AG04450 (cell line): ENCODE results near the gene ATP5PD. TPM values are rescaled to one million over a fixed set of nuclear protein-coding genes. Genes with fewer than 3 reads are reported as not detected.

Experiments
- CTCF ChIA-PET: fragments of 300-600, 350-600 bp; formaldehyde crosslinking; extraction: SDS; loops from one replicate; lab custom pipeline; 2022; ENCODE audit warnings: antibody characterized with exemption, inconsistent platforms; lab: Charles Lee
- POLR2A ChIA-PET: fragments of 350-600 bp; formaldehyde crosslinking; extraction: SDS; loops from one replicate; lab custom pipeline; 2021; ENCODE audit warnings: antibody characterized with exemption, inconsistent platforms; lab: Yijun Ruan, JAX
- DNase-seq: peaks from one replicate; pipeline ENCODE4 v3.0.0-alpha.2; 2011; ENCODE audit warnings: low read depth, low spot score
- H3K27ac ChIP-seq: one replicate; pipeline ENCODE4 v1.5.1; 2012; ENCODE audit warnings: low read depth, low read length, control low read depth
- H3K27me3 ChIP-seq: one replicate; pipeline ENCODE4 v1.6.0; 2012; ENCODE audit warnings: low read length; ENCODE audit not compliant: control insufficient read depth, insufficient read depth
- H3K4me3 ChIP-seq: 2 replicates; pipeline ENCODE4 v1.5.1; 2011; ENCODE audit warnings: mild to moderate bottlenecking, low read depth, low read length, control low read depth
- H3K9me3 ChIP-seq: 2 replicates; pipeline ENCODE4 v1.5.1; 2012; ENCODE audit warnings: low read length; ENCODE audit not compliant: control insufficient read depth, insufficient read depth
- CTCF ChIP-seq: IDR thresholded peaks from 2 replicates; pipeline ENCODE4 v1.5.1; 2011; ENCODE audit warnings: low read depth, low read length, control low read depth, inconsistent platforms
- polyA minus RNA-seq: library from RNA; depleted of rRNA, polyadenylated mRNA; stranded (reverse); fragments of >200 nt; gene quantifications from 2 replicates; pipeline ENCODE4 v1.2.3, GENCODE V29; 2011; rRNA and poly(A)+ RNA removed
- polyA plus RNA-seq: library from polyadenylated mRNA; depleted of rRNA; stranded (reverse); fragments of >200 nt; gene quantifications from 2 replicates; pipeline ENCODE4 v1.2.3, GENCODE V29; 2011; rRNA removed

Gene ATP5PD
- polyA plus RNA-seq (281 and 292 TPM in 2 replicates), polyA minus RNA-seq (134 and 174 TPM in 2 replicates)

GRCh38 chr17:75046407-75047289 is at the start of gene ATP5PD, which contains the start of gene KCTD2:
Gene ATP5PD (minus strand): TSS chr17:75046969. CDS start chr17:75042650, 4,319 bp downstream.
Gene KCTD2 (plus strand): TSS chr17:75047225. CDS start chr17:75047251, 26 bp downstream.
- no peak for TF ChIP-seq CTCF
- DNase-seq: peak; percentile 90
- no peaks in the 10 kb centered on the region; the same call in 1 of the 2 replicates for H3K9me3 ChIP-seq
- peak within 1 kb of the TSS; percentile 98 for H3K4me3 ChIP-seq
- H3K27ac ChIP-seq: peak within 1 kb of the TSS; percentile 97
- ChIA-PET POLR2A (interaction anchor here (0.6 to 1.0 kb wide), 3 partner anchors 12 to 30 kb away, joined by 4 to 7 read pairs (median 7); no protein-coding TSS in a partner anchor), CTCF (no interaction called here)
- H3K27me3 ChIP-seq: no peaks in the 10 kb centered on the region

- Histone ChIP-seq H3K9me3 (peaks cover 3% of the 10 kb centered on the region; the same call in 1 of the 2 replicates), H3K4me3 (no peak overlapping the region), H3K27me3 (no peaks in the 10 kb centered on the region), H3K27ac (peak overlapping the region; percentile 21)
- DNase-seq: no peak
- CTCF ChIA-PET: interaction anchor here (0.6 to 3.2 kb wide), 3 partner anchors 10 to 39 kb away, joined by 4 to 13 read pairs (median 10); no protein-coding TSS in a partner anchor
- POLR2A ChIA-PET: interaction anchor here (0.6 to 1.2 kb wide), 4 partner anchors 9 to 47 kb away, joined by 3 to 5 read pairs (median 4); partner anchors contain the start of genes ARMC7 and SLC16A5
- no peak for TF ChIP-seq CTCF
These were observed 49.4 kb upstream of the ATP5PD start for GRCh38 chr17:75096082-75096625.

- Histone ChIP-seq H3K9me3 (peaks cover 3% of the 10 kb centered on the region; the same call in 1 of the 2 replicates), H3K27me3 (no peaks in the 10 kb centered on the region), H3K4me3 (no peak overlapping the region), H3K27ac (no peak overlapping the region)
- POLR2A ChIA-PET: interaction anchor here (0.6 to 1.2 kb wide), 2 partner anchors 15 to 17 kb away, joined by 3 to 4 read pairs; partner anchors contain the start of gene ARMC7
- CTCF ChIA-PET: interaction anchor here (1.6 to 2.6 kb wide), 3 partner anchors 10 to 19 kb away, joined by 6 to 10 read pairs (median 9); no protein-coding TSS in a partner anchor
- no peak for TF ChIP-seq CTCF
- no peak for DNase-seq
These were observed 48.2 kb upstream of the ATP5PD start for GRCh38 chr17:75094871-75095399.

- POLR2A ChIA-PET: no interaction called here
- no peak for DNase-seq
These were observed 46.9 kb upstream of the ATP5PD start for GRCh38 chr17:75093548-75094158.

More at GRCh38 chr17:75093548-75094158, 46.9 kb upstream of the ATP5PD start:
- peaks cover 3% of the 10 kb centered on the region; the same call in 1 of the 2 replicates for H3K9me3 ChIP-seq
- no peak overlapping the region for H3K4me3 ChIP-seq
- no peaks in the 10 kb centered on the region for H3K27me3 ChIP-seq
- CTCF ChIA-PET: interaction anchor here (1.6 kb wide), 2 partner anchors 11 to 20 kb away, joined by 6 to 9 read pairs; no protein-coding TSS in a partner anchor
- no peak for TF ChIP-seq CTCF
- no peak overlapping the region for H3K27ac ChIP-seq
